Measurements from ENCODE around the gene GPER1.

The GPER1 gene

DNA sequence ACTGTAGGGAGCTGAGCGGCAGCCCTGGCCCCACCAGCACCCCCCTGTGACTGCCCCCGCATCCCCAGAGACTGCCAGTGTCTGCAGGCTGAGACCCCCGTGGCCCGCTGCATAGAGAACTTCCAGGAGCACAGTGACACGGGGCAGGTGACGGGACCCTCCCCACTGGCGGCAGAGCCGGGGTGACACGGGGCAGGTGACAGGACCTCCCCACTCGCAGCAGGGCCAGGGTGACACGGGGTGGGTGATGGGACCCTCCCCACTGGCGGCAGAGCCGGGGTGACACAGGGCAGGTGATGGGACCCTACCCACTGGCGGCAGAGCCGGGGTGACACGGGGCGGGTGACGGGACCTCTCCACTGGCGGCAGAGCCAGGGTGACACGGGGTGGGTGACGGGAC lies 2.3 kb downstream of the GPER1 start:
- no peak for DNase-seq (ENCODE audit: low read depth)

DNA sequence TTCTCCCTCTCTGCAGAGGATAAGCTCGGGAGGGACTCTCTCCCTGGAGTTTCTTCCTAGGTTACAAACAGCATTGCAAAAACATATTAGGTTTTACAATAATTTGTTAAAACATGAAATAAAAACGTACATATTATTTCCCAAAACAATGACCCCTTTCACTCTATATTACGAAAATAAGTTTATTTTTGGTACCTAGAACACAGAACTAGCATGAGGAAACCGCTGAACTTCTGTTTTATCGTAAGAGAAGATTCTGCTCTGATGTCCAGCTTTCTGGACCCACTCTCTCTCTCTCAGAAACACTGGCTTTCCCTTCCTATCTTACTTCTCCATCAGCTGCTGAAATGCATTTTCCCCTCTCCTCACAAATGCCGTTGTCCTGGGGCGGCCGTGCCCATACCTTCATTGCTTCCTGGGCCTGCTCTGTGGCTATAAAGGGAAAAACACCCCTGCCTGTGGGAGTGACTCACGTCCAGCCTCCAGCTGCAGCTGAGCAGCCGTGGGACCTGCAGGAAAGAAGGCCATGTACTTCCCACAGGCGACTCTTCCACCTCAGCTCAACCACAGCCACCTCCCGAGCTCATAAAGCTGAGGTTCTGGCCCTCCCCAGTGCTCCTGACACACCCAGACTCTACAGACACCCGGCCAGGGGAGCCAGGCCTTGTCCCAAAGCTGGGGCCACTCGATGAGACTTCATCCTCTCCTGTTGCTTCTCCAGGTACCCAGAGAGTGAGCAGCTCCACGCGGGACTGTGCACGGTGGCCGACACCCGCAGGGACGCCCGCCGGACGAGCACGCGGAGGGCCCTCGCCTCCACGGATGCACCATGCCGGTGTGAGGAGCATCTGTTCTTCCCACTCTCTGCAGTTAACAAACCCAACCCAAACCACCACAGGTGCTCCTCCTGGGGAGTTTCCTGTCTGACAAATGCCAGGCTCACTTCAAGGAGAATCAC lies 3.1 kb downstream of the GPER1 start:
- no peak for DNase-seq (ENCODE audit: low read depth)

DNA sequence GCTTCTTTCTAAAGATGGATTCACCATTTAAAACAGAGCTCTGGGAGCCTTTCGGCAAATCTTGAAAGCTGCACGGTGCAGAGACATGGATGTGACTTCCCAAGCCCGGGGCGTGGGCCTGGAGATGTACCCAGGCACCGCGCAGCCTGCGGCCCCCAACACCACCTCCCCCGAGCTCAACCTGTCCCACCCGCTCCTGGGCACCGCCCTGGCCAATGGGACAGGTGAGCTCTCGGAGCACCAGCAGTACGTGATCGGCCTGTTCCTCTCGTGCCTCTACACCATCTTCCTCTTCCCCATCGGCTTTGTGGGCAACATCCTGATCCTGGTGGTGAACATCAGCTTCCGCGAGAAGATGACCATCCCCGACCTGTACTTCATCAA lies 3.7 kb downstream of the GPER1 start:
- no peak for DNase-seq (ENCODE audit: low read depth)

DNA sequence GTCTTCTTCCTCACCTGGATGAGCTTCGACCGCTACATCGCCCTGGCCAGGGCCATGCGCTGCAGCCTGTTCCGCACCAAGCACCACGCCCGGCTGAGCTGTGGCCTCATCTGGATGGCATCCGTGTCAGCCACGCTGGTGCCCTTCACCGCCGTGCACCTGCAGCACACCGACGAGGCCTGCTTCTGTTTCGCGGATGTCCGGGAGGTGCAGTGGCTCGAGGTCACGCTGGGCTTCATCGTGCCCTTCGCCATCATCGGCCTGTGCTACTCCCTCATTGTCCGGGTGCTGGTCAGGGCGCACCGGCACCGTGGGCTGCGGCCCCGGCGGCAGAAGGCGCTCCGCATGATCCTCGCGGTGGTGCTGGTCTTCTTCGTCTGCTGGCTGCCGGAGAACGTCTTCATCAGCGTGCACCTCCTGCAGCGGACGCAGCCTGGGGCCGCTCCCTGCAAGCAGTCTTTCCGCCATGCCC lies 4.3 kb downstream of the GPER1 start:
- DNase-seq (ENCODE audit: low read depth): no peak

DNA sequence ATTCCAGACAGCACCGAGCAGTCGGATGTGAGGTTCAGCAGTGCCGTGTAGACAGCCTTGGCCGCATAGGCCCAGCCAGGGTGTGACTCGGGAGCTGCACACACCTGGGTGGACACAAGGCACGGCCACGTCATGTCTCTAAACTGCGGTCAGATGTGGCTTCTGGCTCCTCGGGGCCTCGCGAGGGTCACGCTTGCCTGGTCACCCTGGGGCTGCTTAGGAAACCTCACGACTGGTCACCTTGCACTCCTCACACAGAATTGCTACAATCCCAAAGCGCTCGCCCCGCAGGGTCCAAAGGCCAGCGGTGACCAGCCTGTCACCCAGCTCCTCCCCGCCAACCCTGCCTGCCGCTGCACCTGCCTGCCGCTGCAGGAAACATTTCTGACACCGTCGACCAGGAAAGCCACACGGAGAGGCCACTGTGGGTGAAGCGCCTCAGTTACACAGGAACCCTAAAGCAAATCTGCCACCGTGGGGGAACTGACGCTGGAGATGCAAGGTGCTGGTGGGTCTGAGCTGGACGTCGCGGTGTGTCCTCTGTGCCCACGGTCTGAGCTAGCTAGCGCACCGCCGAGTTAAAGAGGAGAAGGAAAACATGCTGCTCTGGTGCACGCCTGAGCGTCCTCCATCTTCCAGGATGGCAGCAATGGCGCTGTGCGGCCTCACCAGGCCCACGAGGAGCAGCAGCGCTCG lies 5.0 kb downstream of the GPER1 start:
- no peak for DNase-seq (ENCODE audit: low read depth)

DNA sequence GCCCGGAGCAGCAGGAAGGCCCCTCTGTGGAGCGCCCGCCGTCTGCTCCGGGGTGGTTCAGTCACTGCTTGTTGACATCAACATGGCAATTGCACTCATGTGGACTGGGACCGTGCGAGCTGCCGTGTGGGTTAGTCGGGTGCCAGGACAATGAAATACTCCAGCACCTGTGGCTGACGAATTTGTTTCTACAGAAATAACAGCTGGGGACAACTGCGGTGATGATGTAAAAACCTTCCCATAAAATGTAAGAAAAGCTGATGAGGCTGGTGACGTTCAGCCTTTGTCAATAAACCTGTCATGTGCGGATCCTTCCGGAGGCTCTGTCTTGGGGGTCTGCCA lies 5.6 kb downstream of the GPER1 start:
- DNase-seq (ENCODE audit: low read depth): no peak

DNA sequence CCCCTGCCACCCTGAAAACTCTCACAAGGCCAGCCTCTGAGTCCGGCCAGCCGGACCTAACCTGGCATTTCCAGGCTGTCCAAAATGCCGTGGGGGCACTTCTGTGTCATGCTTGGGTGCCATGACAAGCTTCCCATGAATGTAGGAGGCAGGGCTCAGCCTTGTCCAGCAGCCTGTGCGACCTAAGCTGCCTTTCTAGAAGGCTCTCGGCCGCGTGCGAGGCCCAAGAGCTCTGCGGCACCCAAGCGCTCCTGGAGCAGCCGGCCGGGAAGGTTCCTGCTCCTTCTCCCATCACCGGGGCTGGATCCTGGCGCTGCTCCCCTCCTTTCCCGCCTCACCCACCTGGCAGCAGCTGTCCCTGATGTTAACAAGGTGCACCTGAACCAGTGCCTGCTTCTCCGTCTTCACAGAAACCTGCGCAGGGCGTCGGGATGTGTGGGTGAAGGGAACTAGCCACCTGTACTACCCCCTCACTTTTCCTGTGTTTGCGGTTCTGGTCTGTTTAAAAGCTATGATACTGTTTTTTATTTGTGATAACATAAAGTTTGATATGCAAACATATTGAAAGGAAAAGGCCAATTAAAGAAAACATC lies 6.1 kb downstream of the GPER1 start:
- DNase-seq (ENCODE audit: low read depth): no peak

DNA sequence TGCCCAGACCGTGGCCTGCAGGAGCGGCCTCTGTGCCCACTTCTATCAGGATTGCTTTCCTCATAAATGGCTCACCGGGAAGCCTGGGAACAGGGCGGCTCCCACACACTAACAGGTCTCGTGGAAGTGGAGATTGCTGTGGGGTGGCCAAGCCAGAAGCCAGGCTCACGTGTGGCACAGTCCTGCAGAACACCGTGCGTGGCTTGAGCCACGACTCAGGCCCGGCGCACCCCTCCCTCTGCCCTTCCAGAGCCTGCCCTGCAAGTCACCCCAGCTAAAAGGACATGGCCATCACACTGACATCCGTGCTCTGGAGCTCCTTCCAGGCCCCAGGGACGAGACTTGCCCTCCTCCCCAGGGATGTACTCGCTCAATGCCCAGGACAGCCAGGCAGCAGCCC lies 7.0 kb downstream of the GPER1 start:
- no peak for DNase-seq (ENCODE audit: low read depth)

DNA sequence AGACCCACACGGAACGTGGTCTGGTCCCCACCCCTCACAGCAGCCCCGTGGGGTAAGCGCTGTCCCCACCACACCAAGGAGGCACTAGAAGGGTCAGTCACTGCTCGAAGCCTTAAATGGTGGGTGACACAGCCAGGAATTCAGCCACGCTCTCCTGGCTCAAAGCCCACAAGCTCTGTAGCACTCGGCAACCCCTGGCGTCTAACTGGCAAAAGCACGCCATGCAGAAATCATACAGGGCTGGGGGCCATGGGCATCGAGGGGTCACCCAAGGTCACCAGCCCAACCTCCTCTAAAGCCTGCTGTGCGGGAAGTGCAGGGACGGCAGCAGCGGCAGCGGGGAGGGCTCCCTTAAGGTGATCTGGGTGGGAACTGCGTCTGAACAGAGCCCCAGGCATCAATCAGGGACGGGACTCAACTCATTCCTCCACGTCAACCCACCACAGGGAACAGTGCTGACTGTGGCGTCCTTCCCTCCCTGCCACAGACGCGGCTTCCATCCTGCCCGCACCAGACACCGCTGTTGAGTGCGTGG lies 7.8 kb downstream of the GPER1 start:
- no peak for DNase-seq (ENCODE audit: low read depth)

DNA sequence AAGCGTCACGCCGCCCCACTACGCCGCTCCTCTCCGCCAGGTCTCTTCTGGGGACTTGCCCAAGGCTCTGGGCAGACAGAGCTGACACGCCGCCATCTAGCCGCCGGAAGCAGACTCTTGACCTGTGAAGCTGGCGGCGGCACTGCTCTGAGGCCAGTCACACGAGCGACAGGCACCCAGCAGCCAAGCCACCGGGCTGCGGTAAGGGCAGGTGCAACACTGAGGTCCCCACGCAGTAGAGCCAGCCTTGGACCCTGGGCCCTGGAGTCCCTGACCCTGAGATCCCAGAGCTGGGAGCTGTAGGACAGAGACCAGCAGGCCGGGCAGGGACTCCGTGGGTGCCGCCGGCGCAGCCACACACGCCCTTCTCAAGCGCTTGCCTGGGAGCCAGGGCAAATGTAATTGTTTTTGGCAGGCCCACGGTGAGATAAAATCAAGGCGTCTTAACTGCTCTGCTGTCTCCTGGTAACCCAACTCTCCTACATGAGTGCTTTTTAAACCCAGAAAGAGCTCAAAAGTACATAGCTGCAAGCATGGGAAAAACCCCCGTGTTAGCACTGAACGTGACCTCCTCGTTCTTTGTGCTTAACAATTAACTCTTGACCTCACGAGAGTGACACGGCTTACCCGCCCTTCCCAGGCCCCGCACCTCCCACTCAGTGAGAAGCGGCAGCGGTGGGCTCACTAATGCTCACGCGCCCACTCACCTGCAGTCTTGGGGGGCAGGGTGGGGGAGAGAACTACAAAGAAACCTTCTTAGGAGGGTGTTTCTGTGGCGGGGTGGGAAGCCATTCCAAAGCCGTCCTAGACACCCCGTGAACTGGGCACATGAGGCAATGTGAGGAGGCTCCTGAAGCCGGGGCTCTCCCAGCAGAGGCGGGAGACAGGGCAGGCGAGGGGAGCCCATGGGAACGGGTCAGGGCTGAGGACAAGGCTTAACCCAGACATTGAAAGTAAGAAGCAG lies 8.5 kb downstream of the GPER1 start:
- no peak for DNase-seq (ENCODE audit: low read depth)

DNA sequence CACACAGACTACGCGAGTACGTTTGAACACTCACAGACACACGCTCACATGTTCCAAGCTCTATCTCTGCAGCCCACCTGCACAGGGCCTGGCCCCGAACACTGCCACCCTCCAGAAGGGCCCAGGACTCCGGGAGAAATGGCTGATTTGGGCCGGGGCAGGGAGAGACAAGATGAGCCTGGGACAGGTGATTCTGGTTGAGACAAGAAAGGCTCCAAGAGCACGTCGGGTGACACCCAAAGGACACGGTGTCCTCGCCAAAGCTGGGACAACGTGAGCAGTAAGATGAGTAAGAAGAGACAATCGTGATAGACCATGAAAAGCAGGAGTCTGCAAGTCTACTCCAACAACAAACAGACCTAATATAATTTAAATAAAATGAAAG lies 9.2 kb downstream of the GPER1 start:
- no peak for DNase-seq (ENCODE audit: low read depth)

DNA sequence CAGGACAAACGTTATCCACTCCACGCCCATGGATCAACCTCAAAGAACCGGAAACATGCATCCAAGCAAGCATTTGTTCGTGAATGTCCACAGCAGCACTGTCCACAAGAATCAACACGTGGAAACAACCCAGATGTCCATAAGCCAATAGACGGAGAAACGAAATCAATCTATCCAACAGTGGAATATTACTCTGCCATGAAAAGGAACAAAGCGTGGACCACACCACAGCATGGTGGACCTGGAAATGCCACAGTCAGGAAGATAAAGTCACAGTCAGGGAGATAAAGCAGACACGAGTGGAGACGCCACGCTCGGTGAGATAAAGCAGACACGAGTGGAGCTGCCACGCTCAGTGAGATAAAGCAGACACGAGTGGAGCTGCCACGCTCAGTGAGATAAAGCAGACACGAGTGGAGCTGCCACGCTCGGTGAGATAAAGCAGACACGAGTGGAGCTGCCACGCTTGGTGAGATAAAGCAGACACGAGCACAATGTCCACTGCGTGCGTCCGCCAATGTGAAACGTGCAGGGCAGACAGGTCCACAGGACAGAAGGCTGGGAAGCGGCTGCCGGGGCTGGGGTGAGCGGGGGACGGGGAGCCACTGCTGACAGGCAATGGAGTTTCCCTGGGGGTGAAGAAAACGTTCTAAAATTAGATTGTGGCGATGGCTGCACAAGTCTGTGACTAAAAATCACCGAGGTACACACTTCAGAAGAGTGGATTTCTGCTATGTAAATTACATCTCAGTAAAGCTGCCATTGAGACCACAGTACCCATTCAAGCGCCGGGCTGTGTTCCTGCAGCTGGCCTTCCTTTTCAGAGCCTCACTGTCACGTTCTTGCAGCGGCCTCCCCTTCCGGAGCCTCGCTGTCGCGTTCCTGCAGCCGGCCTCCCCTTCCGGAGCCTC lies 10.6 kb downstream of the GPER1 start:
- no peak for DNase-seq (ENCODE audit: low read depth)

DNA sequence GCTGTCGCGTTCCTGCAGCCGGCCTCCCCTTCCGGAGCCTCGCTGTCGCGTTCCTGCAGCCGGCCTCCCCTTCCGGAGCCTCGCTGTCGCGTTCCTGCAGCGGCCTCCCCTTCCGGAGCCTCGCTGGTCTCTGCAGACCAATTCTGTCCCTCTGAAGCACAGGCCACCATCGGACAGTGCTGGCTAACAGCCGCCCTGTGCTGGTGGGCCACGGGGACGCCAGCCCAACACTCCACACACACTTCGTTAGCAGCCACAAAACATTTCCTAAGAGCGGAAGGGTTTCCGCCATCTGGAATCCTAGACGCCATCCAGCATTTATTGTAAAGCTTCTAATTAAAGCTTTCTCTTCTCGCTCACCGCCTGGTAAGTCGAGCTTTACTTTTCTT lies 11.2 kb downstream of the GPER1 start:
- no peak for DNase-seq (ENCODE audit: low read depth)

DNA sequence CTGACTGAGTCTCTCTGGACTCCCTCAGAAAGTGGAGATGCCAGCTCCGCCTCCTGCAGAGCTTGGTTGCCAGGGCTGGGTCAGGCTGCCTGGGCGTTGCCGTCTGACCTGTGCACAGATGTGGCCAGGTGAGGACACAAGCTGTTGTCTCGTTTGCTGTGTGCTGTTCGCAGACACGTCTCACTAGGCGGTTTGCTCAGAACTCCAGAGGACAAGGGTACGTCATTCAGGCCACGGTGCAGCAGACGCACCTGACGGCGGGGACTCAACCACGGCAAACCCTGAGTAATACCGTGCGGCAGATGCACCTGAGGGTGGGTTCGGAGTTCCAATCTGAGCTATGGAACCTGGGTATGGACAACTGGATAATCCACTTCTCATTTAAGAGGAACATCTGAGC lies 11.7 kb downstream of the GPER1 start:
- no peak for DNase-seq (ENCODE audit: low read depth)

DNA sequence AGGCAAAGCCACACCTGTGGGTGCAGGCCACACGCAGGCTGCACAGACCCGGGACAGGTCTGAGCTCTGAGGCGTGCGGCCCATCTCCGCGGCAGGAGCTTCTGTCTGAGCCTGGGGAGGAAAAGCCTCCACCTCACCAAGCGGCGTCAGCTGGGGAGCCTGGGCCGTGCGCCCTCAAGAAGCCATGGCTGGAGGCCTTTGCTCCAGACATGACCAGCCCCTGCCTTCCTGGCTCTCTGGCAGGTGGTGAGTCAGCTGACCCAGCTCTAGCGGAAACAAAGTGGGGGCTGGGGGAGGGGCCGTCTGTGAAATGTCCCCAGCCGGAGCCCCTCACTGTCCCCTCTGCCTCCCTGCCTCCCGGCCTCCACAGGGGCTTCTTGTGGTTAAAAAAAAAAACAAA lies 12.5 kb downstream of the GPER1 start:
- no peak for DNase-seq (ENCODE audit: low read depth)

DNA sequence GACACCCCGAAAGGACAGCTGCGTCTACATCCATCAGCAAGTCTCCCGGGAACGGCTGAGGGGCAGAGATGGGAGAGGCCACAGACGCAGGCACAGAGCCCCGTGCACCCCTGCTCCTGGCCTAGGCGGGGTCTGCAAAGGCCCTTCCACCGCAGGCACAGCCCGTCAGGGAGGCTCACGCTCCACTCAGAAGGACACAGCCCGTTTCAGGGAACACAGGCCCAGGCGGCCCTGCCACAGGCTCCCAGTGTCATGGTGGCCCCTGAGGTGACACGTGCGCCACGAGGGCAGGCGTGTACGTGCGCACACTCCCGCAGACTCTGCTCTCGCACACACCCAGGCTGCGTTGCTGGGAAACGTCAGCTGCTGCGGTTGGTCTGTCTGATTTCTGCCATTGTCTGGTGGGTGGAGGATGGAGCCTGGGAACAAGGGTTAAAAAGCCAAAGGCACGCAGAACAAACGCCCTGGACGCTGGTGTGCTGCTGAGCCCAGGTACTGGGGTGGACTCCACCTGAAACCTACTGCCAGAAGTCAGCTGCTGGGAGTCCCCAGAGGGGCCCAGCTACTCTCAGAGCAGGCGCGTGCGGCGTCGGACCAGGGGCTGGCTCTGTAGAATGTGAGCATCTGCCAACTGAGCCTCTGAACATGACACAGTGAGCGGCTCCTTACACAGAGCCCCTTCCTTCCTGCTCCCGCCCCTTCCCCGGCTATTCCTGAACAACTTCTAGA lies 13.1 kb downstream of the GPER1 start:
- DNase-seq (ENCODE audit: low read depth): no peak

DNA sequence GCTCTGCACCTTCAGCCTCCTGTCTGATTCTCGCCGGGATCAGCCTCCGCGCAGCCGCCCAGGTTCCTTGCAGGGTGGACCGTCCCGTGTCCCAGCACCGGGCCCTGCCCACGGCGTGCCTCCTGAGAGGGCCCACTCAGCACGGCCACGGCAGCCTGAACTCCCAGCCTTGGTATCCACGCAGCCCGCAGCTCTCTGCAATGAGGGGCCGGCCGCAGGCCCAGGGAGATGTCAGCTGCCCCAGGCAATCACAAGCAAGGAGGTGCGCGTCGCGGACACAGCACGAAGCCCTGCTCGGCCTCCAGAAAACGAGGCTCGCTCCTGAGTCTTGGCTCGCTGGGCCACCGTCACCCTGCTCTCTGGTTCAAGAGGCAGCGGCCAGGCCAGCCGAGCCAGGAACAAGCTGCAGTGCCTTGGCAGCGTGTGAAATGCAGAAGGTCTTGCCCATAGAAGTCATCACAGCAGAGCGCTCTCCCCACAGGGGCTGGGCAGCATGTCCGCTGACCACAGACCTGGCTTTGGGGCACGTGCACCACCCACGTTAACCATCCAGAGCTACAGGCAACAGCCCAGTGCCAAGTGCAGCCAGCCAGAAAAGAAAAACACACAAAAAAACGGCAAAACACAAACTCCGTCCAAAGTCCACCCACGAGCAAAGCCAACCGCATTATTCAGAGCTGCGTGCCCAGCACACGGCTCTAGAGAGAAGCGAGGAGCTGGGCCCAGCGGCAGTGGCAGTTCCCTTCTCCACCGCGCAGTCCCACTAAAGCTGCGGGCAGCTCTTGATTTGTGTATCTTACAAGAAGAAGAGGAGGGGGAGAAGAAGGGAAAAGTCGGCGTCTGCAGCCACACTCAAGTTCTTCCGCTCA lies 13.9 kb downstream of the GPER1 start:
- DNase-seq (ENCODE audit: low read depth): no peak

DNA sequence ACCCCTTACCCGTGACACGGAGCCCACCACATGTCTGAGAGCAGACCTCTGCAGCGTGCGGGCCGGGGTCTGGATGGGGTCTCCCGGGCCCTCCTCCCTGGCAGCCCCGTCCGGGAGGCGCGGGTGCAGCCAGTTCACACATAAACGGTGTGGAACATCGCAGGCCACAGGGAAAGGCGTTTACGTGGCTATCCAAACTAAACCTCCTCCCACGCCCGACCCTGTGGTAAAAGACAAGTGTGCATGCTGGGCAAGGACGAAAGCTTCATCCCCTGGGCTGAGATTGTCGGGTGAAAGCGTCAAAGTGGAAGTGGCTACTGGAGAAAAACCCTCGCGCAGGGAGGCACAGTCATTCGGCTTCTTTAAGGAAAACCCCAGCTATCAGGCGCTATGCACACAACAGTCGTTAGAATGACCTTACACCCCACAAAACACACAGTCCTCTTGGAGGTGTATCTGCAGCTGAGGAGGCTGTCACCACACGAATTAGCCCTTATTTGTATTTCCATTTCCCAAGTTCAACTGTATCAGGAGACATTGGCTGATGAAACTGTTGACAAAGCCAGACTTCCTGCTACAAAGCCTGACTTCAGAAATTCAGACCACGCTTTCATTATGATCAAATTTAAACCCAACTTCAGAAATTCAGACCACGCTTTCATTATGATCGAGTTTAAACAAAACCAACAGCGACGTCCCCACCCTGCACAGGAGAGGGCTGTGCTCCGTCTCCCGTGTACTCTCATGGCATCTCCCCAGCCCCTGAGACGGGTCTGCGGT lies 15.3 kb downstream of the GPER1 start:
- DNase-seq (ENCODE audit: low read depth): no peak

Data from stimulated activated CD8-positive, alpha-beta memory T cell treated with anti-CD3 and anti-CD28 coated beads, Interleukin-7, amount 100 ng/mL, for 24 hours (primary cell).